DND-41 (cell line): Measurements from ENCODE around the gene PLA2G12B.

ENCODE experiments used
- ATAC-seq: fragments of 200-7000 bp; cut with Tn5 transposase; 3 replicates; pipeline ENCODE4 v1.9.1; 2021; ENCODE audit warnings: low read depth; ENCODE audit not compliant: insufficient read depth
- DNase-seq: peaks from one replicate; pipeline ENCODE4 v3.0.0-alpha.2; 2020
- H2AFZ ChIP-seq: 2 replicates; pipeline ENCODE4 v1.6.0; 2012; ENCODE audit warnings: low read depth, low read length
- H3K27ac ChIP-seq: 2 replicates; pipeline ENCODE4 v1.5.1; 2012; ENCODE audit warnings: low read length, inconsistent platforms
- H3K27me3 ChIP-seq: fragments of 200-600 bp; sonication (generic); 2 replicates; pipeline ENCODE4 v1.6.0; 2012; ENCODE audit warnings: low read length, mild to moderate bottlenecking, inconsistent platforms; ENCODE audit not compliant: insufficient read depth, poor library complexity
- H3K36me3 ChIP-seq: 2 replicates; pipeline ENCODE4 v1.5.1; 2012; ENCODE audit warnings: low read length, inconsistent platforms; ENCODE audit not compliant: insufficient read depth
- H3K4me1 ChIP-seq: 2 replicates; pipeline ENCODE4 v1.5.1; 2012; ENCODE audit warnings: mild to moderate bottlenecking, low read length; ENCODE audit not compliant: insufficient read depth
- H3K4me2 ChIP-seq: 2 replicates; pipeline ENCODE4 v1.6.0; 2012; ENCODE audit warnings: mild to moderate bottlenecking, moderate library complexity, low read length, inconsistent platforms; ENCODE audit not compliant: insufficient read depth
- H3K4me3 ChIP-seq, 2 experiments: fragments of 200-600 bp in 1 of 2; shearing (Covaris generic) in 1 of 2; 2 replicates each; pipeline ENCODE4 v1.5.1; 2012 to 2016; ENCODE audit warnings: inconsistent platforms in 2 of 2, low read length in 2 of 2, mild to moderate bottlenecking in 2 of 2, low read depth in 1 of 2, moderate library complexity in 1 of 2
- H3K79me2 ChIP-seq: 2 replicates; pipeline ENCODE4 v1.6.0; 2012; ENCODE audit warnings: low read length, inconsistent platforms; ENCODE audit not compliant: insufficient read depth
- H3K9ac ChIP-seq: 2 replicates; pipeline ENCODE4 v1.6.0; 2012; ENCODE audit warnings: low read depth, mild to moderate bottlenecking, inconsistent platforms, low read length, moderate library complexity
- H3K9me3 ChIP-seq: 2 replicates; pipeline ENCODE4 v1.5.1; 2012; ENCODE audit warnings: low read length, moderate library complexity, mild to moderate bottlenecking, inconsistent platforms; ENCODE audit not compliant: insufficient read depth, severe bottlenecking
- H4K20me1 ChIP-seq: 2 replicates; pipeline ENCODE4 v1.6.0; 2012; ENCODE audit warnings: low read length; ENCODE audit not compliant: insufficient read depth
- CTCF ChIP-seq: IDR thresholded peaks from 2 replicates; pipeline ENCODE4 v1.5.1; 2012; ENCODE audit warnings: borderline replicate concordance, low read length, moderate library complexity, mild to moderate bottlenecking; ENCODE audit not compliant: poor library complexity, severe bottlenecking; ENCODE audit errors: extremely low read depth
- EZH2 ChIP-seq: IDR thresholded peaks from 3 replicates; pipeline ENCODE4 v1.6.1; 2012; ENCODE audit warnings: borderline replicate concordance, low read depth, mild to moderate bottlenecking, moderate library complexity, low read length, inconsistent platforms; ENCODE audit not compliant: severe bottlenecking

The PLA2G12B gene

GRCh38 chr10:72954596-72955554, at the start of gene PLA2G12B:
PLA2G12B (minus strand) TSS chr10:72954806; CDS start chr10:72954685, 121 bp downstream.
- no peaks in the 10 kb centered on the region for H3K27me3 ChIP-seq
- H4K20me1 ChIP-seq, result no peaks in the 10 kb centered on the region
- H3K79me2 ChIP-seq, result no peaks in the 10 kb centered on the region
- TF ChIP-seq CTCF, result no peak
- no peak for TF ChIP-seq EZH2
- H3K9me3 ChIP-seq, result no peaks in the 10 kb centered on the region
- H3K4me3 ChIP-seq, result no peak within 1 kb of the TSS
- no peak within 1 kb of the TSS for H3K9ac ChIP-seq
- DNase-seq (no peak), ATAC-seq (no peak)
- no peaks in the 10 kb centered on the region for H3K36me3 ChIP-seq
- H3K4me1 ChIP-seq, result no peaks in the 10 kb centered on the region
- H2AFZ ChIP-seq, result no peak within 1 kb of the TSS
- no peak within 1 kb of the TSS for H3K4me2 ChIP-seq
- no peak within 1 kb of the TSS for H3K27ac ChIP-seq

GRCh38 chr10:73003822-73004221, 49.2 kb upstream of the PLA2G12B start:
- no peak for ATAC-seq

GRCh38 chr10:73000973-73001372, 46.4 kb upstream of the PLA2G12B start:
- H3K4me3 ChIP-seq, result no peak overlapping the region
- DNase-seq (no peak), ATAC-seq (no peak)
- no peaks in the 10 kb centered on the region for H3K27me3 ChIP-seq
- no peak overlapping the region for H2AFZ ChIP-seq
- H3K4me1 ChIP-seq, result no peaks in the 10 kb centered on the region
- no peak overlapping the region for H3K4me2 ChIP-seq
- no peaks in the 10 kb centered on the region for H4K20me1 ChIP-seq
- peaks cover 17% of the 10 kb centered on the region for H3K36me3 ChIP-seq
- peaks cover 8% of the 10 kb centered on the region for H3K9me3 ChIP-seq
- H3K79me2 ChIP-seq, result no peaks in the 10 kb centered on the region
- H3K9ac ChIP-seq, result no peak overlapping the region
- H3K27ac ChIP-seq, result no peak overlapping the region
- TF ChIP-seq CTCF, result no peak
- TF ChIP-seq EZH2, result no peak

More at GRCh38 chr10:73003822-73004221, 49.2 kb upstream of the PLA2G12B start:
- Histone ChIP-seq H3K4me2 (no peak overlapping the region), H3K9me3 (no peaks in the 10 kb centered on the region), H3K9ac (no peak overlapping the region), H3K79me2 (no peaks in the 10 kb centered on the region), H4K20me1 (no peaks in the 10 kb centered on the region), H3K27me3 (no peaks in the 10 kb centered on the region), H3K27ac (no peak overlapping the region), H2AFZ (no peak overlapping the region), H3K4me1 (no peaks in the 10 kb centered on the region), H3K4me3 (no peak overlapping the region), H3K36me3 (peaks cover 44% of the 10 kb centered on the region)
- no peak for DNase-seq
- TF ChIP-seq CTCF, result no peak
- TF ChIP-seq EZH2, result no peak
